HepG2 (cell line): Measurements from ENCODE around the gene BBOX1. TPM values are rescaled to one million over a fixed set of nuclear protein-coding genes. Genes with fewer than 3 reads are reported as not detected.

Source experiments
- ATAC-seq: fragments of 200-7000 bp; cut with Tn5 transposase; 3 replicates; pipeline ENCODE4 v1.9.1; 2020; ENCODE audit warnings: mild to moderate bottlenecking, moderate library complexity
- BruUV-seq: library from RNA; stranded (reverse); fragments of 400-500 nt; replicated peaks from 2 replicates; lab custom pipeline; 2021; lab: Mats Ljungman, UMichigan
- CTCF ChIA-PET: fragments of 300-600 bp; formaldehyde crosslinking; extraction: SDS; loops from one replicate; lab custom pipeline; 2021; ENCODE audit warnings: low total read pairs, inconsistent platforms, low intra/inter-chr PET ratio; lab: Yijun Ruan, JAX
- POLR2A ChIA-PET: fragments of 350-600 bp; sonication (Branson Sonifier 250); formaldehyde crosslinking; loops from one replicate; lab custom pipeline; 2020; ENCODE audit warnings: antibody characterized with exemption, inconsistent platforms; lab: Yijun Ruan, JAX
- DNase-seq: peaks from one replicate; pipeline ENCODE4 v3.0.0-alpha.2; 2015; ENCODE audit warnings: low spot score
- FAIRE-seq: peaks from 3 replicates; lab custom pipeline; 2011; peaks lifted over from hg19 to GRCh38; lab: Jason Lieb, UNC
- H2AFZ ChIP-seq: one replicate; pipeline ENCODE4 v1.6.1; 2011; ENCODE audit warnings: low read length, inconsistent platforms
- H3K27ac ChIP-seq: fragments of 300-600 bp; 3 replicates; pipeline ENCODE4 v1.8.0; 2011; ENCODE audit warnings: mixed run types, mild to moderate bottlenecking, mixed read lengths, low read length, inconsistent platforms; ENCODE audit not compliant: insufficient read depth; ENCODE audit errors: extremely low read length
- H3K27me3 ChIP-seq, 2 experiments: fragments of 200-600 bp in 1 of 2; 2 replicates in 1 of 2; 3 replicates in 1 of 2; pipeline versions ENCODE4 v1.6.0 to v1.8.0; 2011; ENCODE audit warnings: low read length in 2 of 2, mild to moderate bottlenecking in 2 of 2, moderate library complexity in 2 of 2, inconsistent platforms in 1 of 2; ENCODE audit not compliant: insufficient read depth in 2 of 2, control insufficient read depth in 1 of 2
- H3K36me3 ChIP-seq, 2 experiments: fragments of 200-600 bp in 1 of 2; replicated peaks in 1 of 2; 2 replicates in 1 of 2; 3 replicates in 1 of 2; pipeline versions ENCODE4 v1.5.1 to v1.8.0; 2011; ENCODE audit warnings: low read length in 2 of 2, inconsistent platforms in 1 of 2; ENCODE audit not compliant: insufficient read depth in 2 of 2, control insufficient read depth in 1 of 2
- H3K4me1 ChIP-seq: 2 replicates; pipeline ENCODE4 v1.5.1; 2012; ENCODE audit warnings: low read length, inconsistent platforms; ENCODE audit not compliant: insufficient read depth
- H3K4me2 ChIP-seq: 2 replicates; pipeline ENCODE4 v1.6.0; 2011; ENCODE audit warnings: low read depth, low read length, inconsistent platforms
- H3K4me3 ChIP-seq, 3 experiments: fragments of 200-600 bp in 1 of 3; sonication (generic), shearing (Covaris generic) in 1 of 3; replicated peaks in 1 of 3; 2 replicates each; pipeline ENCODE4 v1.5.1; 2011 to 2016; ENCODE audit warnings: low read length in 3 of 3, inconsistent platforms in 2 of 3, low read depth in 2 of 3, mild to moderate bottlenecking in 2 of 3, control low read depth in 1 of 3, mixed read lengths in 1 of 3; ENCODE audit not compliant: insufficient read depth in 1 of 3
- H3K79me2 ChIP-seq: one replicate; pipeline ENCODE4 v1.6.1; 2011; ENCODE audit warnings: low read length, inconsistent platforms; ENCODE audit not compliant: insufficient read depth
- H3K9ac ChIP-seq: 2 replicates; pipeline ENCODE4 v1.6.0; 2011; ENCODE audit warnings: mild to moderate bottlenecking, low read depth, low read length, inconsistent platforms; ENCODE audit not compliant: insufficient read depth
- H3K9me3 ChIP-seq: 2 replicates; pipeline ENCODE4 v1.5.1; 2012; ENCODE audit warnings: mild to moderate bottlenecking, low read length
- H4K20me1 ChIP-seq: 2 replicates; pipeline ENCODE4 v1.6.0; 2011; ENCODE audit warnings: inconsistent platforms, mild to moderate bottlenecking, low read length, moderate library complexity; ENCODE audit not compliant: insufficient read depth
- ATAD3A ChIP-seq: sonication (generic); formaldehyde crosslinking; IDR thresholded peaks from 2 replicates; pipeline ENCODE4 v1.4.0; 2020; ENCODE audit warnings: missing genetic modification reagents
- NCOA5 ChIP-seq: sonication (generic); formaldehyde crosslinking; IDR thresholded peaks from 2 replicates; pipeline ENCODE4 v1.4.0; 2020; ENCODE audit warnings: missing genetic modification reagents
- RBAK ChIP-seq: sonication (generic); formaldehyde crosslinking; IDR thresholded peaks from 2 replicates; pipeline ENCODE4 v1.5.1; 2020; ENCODE audit warnings: mild to moderate bottlenecking, missing genetic modification reagents
- ZNF160 ChIP-seq: sonication (generic); formaldehyde crosslinking; IDR thresholded peaks from 2 replicates; pipeline ENCODE4 v1.8.0; 2022; ENCODE audit warnings: mild to moderate bottlenecking, inconsistent platforms, missing genetic modification reagents
- ZNF17 ChIP-seq: sonication (generic); formaldehyde crosslinking; IDR thresholded peaks from 2 replicates; pipeline ENCODE4 v1.5.0; 2020; ENCODE audit warnings: mild to moderate bottlenecking, missing genetic modification reagents
- ZNF737 ChIP-seq: sonication (generic); formaldehyde crosslinking; IDR thresholded peaks from 2 replicates; pipeline ENCODE4 v1.5.0; 2020; ENCODE audit warnings: missing genetic modification reagents, mild to moderate bottlenecking, borderline replicate concordance
- ZSCAN20 ChIP-seq: sonication (generic); formaldehyde crosslinking; IDR thresholded peaks from 2 replicates; pipeline ENCODE4 v1.4.0; 2020; ENCODE audit warnings: missing genetic modification reagents, mild to moderate bottlenecking, borderline replicate concordance
- WGBS: methylation state at CpG from one replicate; pipeline ENCODE4 v1.1.6; 2017; ENCODE audit warnings: low lambda C conversion rate; 5-methylcytosine and 5-hydroxymethylcytosine counted together
- in situ Hi-C: cut with HindIII; loops from 2 replicates; pipeline ENCODE4 v1.10.0; 2017; ENCODE audit warnings: low pct_unique_long_range_greater_than_20kb; ENCODE audit not compliant: extremely low pct_ligation_motif_present
- intact Hi-C: fragments of 100-400 bp; cut with micrococcal nuclease; formaldehyde crosslinking; loops from one replicate; pipeline ENCODE4 v1.10.0; 2022; ENCODE audit not compliant: unreplicated experiment
- polyA plus RNA-seq, 8 experiments: library from polyadenylated mRNA; depleted of rRNA in 3 of 8; stranded (reverse) in 7 of 8; unstranded in 1 of 8; fragments of >200 nt; fragmentation: Illumina TruSeq in 4 of 8; extraction: Trizol in 4 of 8; gene quantifications; 2 replicates each; pipeline versions ENCODE4 v1.2.1 to v1.2.3, GENCODE V29; 2011 to 2016; ENCODE audit warnings: low read depth in 4 of 8, missing spikeins in 1 of 8, mixed read lengths in 1 of 8; ENCODE audit not compliant: insufficient read depth in 1 of 8
- total RNA-seq, 5 experiments: library from RNA; depleted of rRNA; stranded (reverse); fragments of >200 nt; fragmentation: Illumina TruSeq; extraction: Trizol; gene quantifications; 2 replicates each; pipeline ENCODE4 v1.2.3, GENCODE V29; 2016; ENCODE audit warnings: low read depth in 1 of 5
- TF ChIP-seq, protein P1 (sequence below): IDR thresholded peaks from 2 replicates; pipeline ENCODE4 v1.6.1; 2016; ENCODE audit warnings: low read depth, control low read depth

BBOX1 gene
- total and polyA plus RNA-seq, 2 of the 13 experiments (the other 11 are each of a cell fraction or from before 2014, with no cell fraction given) = not detected

DNA sequence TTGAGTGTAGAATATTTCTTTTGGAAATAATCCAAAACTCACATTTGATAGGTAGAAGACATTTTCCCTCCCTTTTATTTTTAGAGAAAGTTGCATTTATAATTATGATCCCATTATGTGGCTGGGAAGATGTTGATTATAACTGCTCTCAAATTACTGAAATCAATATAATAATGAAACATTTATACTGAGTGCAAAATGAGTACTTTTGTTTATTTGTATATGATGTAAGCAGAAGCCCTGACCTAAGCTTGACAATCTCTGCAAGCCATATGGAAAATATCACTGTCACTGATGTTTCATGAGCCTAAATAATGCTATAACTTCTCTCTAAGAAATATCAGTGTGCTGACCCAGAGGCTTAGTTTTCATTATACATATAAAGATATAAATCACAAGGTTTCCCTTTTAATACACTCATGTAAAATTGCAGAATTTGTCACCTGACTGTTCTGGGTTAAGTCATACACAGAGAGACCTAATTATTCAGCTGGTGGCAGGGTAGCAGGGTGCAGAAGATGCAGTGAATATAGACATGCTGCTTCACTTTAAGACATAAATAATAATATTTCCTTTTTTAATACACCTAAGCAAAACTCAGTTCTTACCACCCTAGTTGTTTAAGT lies 99.2 kb downstream of the BBOX1 start:
- intact Hi-C loops (no loop called here), in situ Hi-C loops (no loop called here)
- Histone ChIP-seq H4K20me1 (no peaks in the 10 kb centered on the region), H3K27ac (no peak overlapping the region), H3K4me1 (no peaks in the 10 kb centered on the region), H3K36me3 (no peaks in the 10 kb centered on the region), H3K27me3 (no peaks in the 10 kb centered on the region), H3K4me2 (no peak overlapping the region), H3K9ac (no peak overlapping the region), H3K4me3 (no peak overlapping the region), H3K79me2 (no peaks in the 10 kb centered on the region), H2AFZ (no peak overlapping the region), H3K9me3 (peaks cover 7% of the 10 kb centered on the region; the same call in 1 of the 2 replicates)
- TF ChIP-seq ZNF17 = no peak
- TF ChIP-seq ZSCAN20 (CRISPR knock-in tag) = no peak
- TF ChIP-seq, protein P1, sequence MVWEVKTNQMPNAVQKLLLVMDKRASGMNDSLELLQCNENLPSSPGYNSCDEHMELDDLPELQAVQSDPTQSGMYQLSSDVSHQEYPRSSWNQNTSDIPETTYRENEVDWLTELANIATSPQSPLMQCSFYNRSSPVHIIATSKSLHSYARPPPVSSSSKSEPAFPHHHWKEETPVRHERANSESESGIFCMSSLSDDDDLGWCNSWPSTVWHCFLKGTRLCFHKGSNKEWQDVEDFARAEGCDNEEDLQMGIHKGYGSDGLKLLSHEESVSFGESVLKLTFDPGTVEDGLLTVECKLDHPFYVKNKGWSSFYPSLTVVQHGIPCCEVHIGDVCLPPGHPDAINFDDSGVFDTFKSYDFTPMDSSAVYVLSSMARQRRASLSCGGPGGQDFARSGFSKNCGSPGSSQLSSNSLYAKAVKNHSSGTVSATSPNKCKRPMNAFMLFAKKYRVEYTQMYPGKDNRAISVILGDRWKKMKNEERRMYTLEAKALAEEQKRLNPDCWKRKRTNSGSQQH (CRISPR knock-in tag) = no peak
- TF ChIP-seq ATAD3A = no peak
- TF ChIP-seq RBAK (CRISPR knock-in tag) = no peak
- no peak for TF ChIP-seq ZNF737 (CRISPR knock-in tag)
- ATAC-seq (no peak), DNase-seq (no peak), FAIRE-seq (no peak)
- BruUV-seq = no TSS peak
- POLR2A ChIA-PET = no interaction called here
- CTCF ChIA-PET = no interaction called here

DNA sequence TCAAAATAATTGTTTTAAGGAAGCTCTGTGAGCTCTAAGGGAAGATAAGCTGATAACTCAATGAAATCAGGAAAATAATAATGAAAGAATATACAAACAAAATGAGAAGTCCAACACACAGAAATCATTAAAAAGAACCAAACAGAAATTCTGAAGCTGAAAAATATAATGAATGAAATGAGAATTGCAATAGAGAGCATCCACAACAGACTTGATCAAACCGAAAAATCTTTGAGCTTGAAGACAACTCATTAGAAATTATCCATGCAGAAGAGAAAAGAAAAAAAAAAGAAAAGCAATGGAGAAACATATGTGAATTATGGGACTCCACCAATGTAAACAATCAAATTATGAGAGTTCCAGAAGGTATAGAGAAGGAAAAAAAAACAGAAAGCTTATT lies 101.0 kb downstream of the BBOX1 start:
- intact Hi-C loops = no loop called here

More for the DNA sequence above, 101.0 kb downstream of the BBOX1 start:
- BruUV-seq = no TSS peak
- H3K27me3 ChIP-seq = no peaks in the 10 kb centered on the region
- no peaks in the 10 kb centered on the region for H3K79me2 ChIP-seq
- no peaks in the 10 kb centered on the region for H3K36me3 ChIP-seq
- DNase-seq (no peak), ATAC-seq (no peak), FAIRE-seq (no peak)
- ChIA-PET CTCF (no interaction called here), POLR2A (no interaction called here)
- H3K4me2 ChIP-seq = no peak overlapping the region
- peaks cover 7% of the 10 kb centered on the region; the same call in 1 of the 2 replicates for H3K9me3 ChIP-seq
- no peak overlapping the region for H3K27ac ChIP-seq
- H2AFZ ChIP-seq = no peak overlapping the region
- H4K20me1 ChIP-seq = no peaks in the 10 kb centered on the region
- WGBS = 26% methylated on average over 1 of the region's 1 CpG
- TF ChIP-seq ZNF160 (CRISPR knock-in tag) (peak; percentile 96), NCOA5 (CRISPR knock-in tag) (no peak)
- H3K9ac ChIP-seq = no peak overlapping the region
- H3K4me3 ChIP-seq = no peak overlapping the region
- in situ Hi-C loops = no loop called here
- H3K4me1 ChIP-seq = no peaks in the 10 kb centered on the region
